ENCODE data around the gene HECTD2.

The HECTD2 gene

GRCh38 chr10:91549262-91549661, 139.1 kb downstream of the HECTD2 start:
- no peak for DNase-seq (ENCODE audit: low read depth in 1 of 2, low spot score in 1 of 2)
- H3K27ac ChIP-seq (replicated peaks), result no peak overlapping the region

GRCh38 chr10:91550021-91550420, 139.9 kb downstream of the HECTD2 start:
- DNase-seq (ENCODE audit: low read depth in 1 of 2, low spot score in 1 of 2), result no peak
- H3K27me3 ChIP-seq (ENCODE audit: insufficient read depth, poor library complexity, severe bottlenecking), result no peaks in the 10 kb centered on the region
- no peak overlapping the region for H3K4me3 ChIP-seq (replicated peaks; ENCODE audit: insufficient read depth, low read length)
- no peak for TF ChIP-seq CTCF (IDR thresholded peaks at IDR 0.05; ENCODE audit: insufficient read depth, low read length)
- TF ChIP-seq GABPA (IDR thresholded peaks at IDR 0.05; ENCODE audit: low read depth), result no peak
- no peak for TF ChIP-seq POLR2AphosphoS5 (IDR thresholded peaks at IDR 0.05; ENCODE audit: low read depth)
- TF ChIP-seq SPI1 (IDR thresholded peaks at IDR 0.05; ENCODE audit: borderline replicate concordance, low read depth), result no peak
- TF ChIP-seq REST (IDR thresholded peaks at IDR 0.05; ENCODE audit: insufficient replicate concordance, low read depth), result no peak
- no peak overlapping the region for H3K27ac ChIP-seq (replicated peaks)

More at GRCh38 chr10:91549262-91549661, 139.1 kb downstream of the HECTD2 start:
- TF ChIP-seq SPI1 (IDR thresholded peaks at IDR 0.05; ENCODE audit: borderline replicate concordance, low read depth) (no peak), POLR2AphosphoS5 (IDR thresholded peaks at IDR 0.05; ENCODE audit: low read depth) (no peak), REST (IDR thresholded peaks at IDR 0.05; ENCODE audit: insufficient replicate concordance, low read depth) (no peak), GABPA (IDR thresholded peaks at IDR 0.05; ENCODE audit: low read depth) (no peak), CTCF (IDR thresholded peaks at IDR 0.05; ENCODE audit: insufficient read depth, low read length) (no peak)
- Histone ChIP-seq H3K27me3 (ENCODE audit: insufficient read depth, poor library complexity, severe bottlenecking) (no peaks in the 10 kb centered on the region), H3K4me3 (replicated peaks; ENCODE audit: insufficient read depth, low read length) (no peak overlapping the region)

- no peak for DNase-seq (ENCODE audit: low read depth in 1 of 2, low spot score in 1 of 2)
- no peak overlapping the region for H3K27ac ChIP-seq (replicated peaks)
- no peak overlapping the region for H3K4me3 ChIP-seq (replicated peaks; ENCODE audit: insufficient read depth, low read length)
- H3K27me3 ChIP-seq (ENCODE audit: insufficient read depth, poor library complexity, severe bottlenecking), result no peaks in the 10 kb centered on the region
- TF ChIP-seq POLR2AphosphoS5 (IDR thresholded peaks at IDR 0.05; ENCODE audit: low read depth) (no peak), CTCF (IDR thresholded peaks at IDR 0.05; ENCODE audit: insufficient read depth, low read length) (peak; percentile 1), REST (IDR thresholded peaks at IDR 0.05; ENCODE audit: insufficient replicate concordance, low read depth) (no peak), SPI1 (IDR thresholded peaks at IDR 0.05; ENCODE audit: borderline replicate concordance, low read depth) (no peak)
These were observed 141.7 kb downstream of the HECTD2 start for GRCh38 chr10:91551856-91552255.

Data from HL-60 (cell line).